HG03342 (cell line): ENCODE results near the gene FAM72A.
A peak's percentile ranks its signal among the peaks of the same experiment; 100 is the strongest.
"Not testable (repeated sequence)": the region's sequence is repeated elsewhere in the genome, so short reads cannot be mapped to it uniquely, and the experiment has no call there.

Source experiments
- ATAC-seq: cut with Tn5 transposase; IDR thresholded peaks from one replicate; pipeline ENCODE4 v1.9.1; 2021; ENCODE audit warnings: mild to moderate bottlenecking, moderate library complexity; ENCODE audit not compliant: unreplicated experiment

FAM72A gene

DNA sequence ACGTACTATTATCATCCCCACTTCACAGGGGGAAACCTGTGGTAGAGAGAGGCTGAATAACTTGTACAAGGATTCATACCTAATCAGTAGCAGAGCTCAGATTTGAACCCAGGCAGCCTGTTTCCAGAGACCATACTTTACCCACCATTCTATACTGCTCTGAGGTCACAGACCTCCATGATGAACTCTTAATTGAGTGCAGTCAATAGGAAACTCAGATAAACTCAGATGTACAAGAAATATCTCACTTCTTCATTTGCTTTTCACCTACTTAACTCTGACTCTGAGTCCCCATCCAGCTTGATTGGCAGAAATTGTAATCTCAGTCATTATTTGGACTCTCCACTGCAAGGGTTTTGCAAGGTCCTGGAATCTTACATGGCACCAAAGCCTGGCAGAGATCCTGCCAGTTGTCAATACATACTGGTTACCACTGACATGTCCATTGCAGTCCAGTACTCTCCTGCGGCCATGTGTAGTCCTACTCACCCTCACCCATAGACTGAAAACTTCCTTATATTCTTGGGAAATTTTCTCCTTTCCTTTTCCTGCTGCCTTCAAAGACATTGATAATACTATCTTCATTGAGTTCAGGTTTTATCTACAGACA lies 29.4 kb downstream of the FAM72A start:
- not testable (repeated sequence) for ATAC-seq

DNA sequence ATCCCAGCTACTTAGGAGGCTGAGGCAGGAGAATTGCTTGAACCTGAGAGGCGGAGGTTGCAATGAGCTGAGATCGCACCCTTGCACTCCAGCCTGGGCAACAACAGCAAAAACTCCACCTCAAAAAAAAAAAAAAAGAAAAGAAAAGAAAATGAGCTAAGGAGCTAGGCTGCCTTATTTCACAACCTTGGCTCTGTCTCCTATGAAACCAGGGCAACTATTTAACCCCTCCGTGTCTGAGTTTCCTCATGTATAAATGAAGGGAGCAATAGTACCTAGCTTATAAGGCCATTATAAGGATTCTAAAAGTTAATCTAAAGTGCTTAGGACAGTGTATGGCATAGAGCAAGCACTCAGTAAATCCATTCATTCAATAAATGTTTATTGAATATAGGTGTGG lies 32.8 kb downstream of the FAM72A start:
- not testable (repeated sequence) for ATAC-seq

DNA sequence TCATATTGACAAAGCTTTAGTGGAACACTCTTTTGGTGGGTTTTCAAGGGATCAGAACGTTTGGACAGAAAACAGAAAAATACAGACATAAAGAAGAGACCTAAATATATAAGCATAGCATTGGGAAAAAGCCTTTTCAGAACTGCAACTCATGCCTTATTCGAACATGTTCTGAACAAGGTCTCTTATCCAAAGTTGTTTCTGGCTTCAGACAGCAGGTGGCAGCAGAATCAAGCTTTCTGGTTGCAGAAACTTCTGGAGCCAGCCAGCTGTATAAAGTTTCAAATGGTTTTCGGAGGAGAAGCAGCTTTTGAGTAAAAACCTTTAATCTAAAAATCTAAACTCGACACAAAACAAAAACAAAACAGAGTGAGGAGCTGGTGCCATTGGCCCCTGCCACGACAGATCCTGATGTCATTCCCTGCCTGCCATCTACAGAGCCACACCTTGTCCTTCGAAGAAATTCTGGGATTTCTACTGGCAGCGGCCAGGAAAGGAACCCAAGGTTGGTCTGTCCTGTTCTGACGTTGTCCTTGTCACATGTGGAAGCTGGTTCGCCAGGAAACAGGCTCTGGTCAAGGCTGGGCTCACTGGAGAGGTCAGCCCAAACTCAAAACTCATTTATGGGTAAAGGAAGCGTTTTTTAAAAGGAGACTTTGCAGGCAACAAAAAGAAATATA lies 35.1 kb downstream of the FAM72A start:
- ATAC-seq, result peak; percentile 52

DNA sequence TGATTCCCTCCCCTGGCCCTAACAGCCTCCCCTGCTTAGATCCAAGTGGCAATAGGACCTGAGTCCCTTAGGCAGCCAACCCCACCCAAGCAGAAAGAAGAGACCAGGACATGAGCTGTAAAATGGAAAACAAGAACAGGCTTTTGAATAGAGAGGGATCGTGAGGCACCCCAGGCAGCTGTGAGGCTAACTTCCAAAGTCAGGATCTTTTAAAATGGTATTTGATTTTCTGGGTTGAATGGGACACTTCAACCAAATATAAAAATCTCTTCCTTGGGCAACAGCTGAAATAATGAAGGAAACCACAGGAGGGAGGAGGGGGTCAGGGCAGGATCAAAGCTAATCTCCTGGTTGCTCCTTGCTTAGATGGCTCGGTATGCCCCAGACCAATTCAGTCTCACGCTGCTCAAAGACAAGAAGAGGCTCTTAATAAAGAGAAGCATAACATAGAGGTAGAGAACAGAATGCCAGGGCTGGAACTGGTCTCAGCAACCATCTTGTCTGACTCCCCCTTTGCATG lies 56.8 kb downstream of the FAM72A start:
- ATAC-seq, result no peak

DNA sequence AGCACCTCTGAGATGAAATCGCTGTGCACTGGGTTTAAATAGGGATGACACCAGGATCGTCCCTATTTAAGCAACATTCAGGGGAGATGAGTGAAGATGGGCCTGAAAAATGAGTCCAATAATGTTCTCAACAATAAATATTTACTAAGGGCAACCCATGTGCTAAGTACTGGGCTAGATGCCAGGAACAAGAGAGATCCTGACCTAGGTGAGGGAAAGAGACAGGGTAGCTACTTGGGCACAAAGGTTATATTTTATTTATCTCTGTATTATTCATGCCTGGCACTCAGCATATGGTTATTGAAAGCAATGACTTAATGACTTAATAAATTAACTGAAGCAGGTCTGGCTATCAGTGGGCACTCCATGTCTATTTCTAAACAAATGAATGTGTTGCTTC lies 58.0 kb downstream of the FAM72A start:
- ATAC-seq, result no peak

DNA sequence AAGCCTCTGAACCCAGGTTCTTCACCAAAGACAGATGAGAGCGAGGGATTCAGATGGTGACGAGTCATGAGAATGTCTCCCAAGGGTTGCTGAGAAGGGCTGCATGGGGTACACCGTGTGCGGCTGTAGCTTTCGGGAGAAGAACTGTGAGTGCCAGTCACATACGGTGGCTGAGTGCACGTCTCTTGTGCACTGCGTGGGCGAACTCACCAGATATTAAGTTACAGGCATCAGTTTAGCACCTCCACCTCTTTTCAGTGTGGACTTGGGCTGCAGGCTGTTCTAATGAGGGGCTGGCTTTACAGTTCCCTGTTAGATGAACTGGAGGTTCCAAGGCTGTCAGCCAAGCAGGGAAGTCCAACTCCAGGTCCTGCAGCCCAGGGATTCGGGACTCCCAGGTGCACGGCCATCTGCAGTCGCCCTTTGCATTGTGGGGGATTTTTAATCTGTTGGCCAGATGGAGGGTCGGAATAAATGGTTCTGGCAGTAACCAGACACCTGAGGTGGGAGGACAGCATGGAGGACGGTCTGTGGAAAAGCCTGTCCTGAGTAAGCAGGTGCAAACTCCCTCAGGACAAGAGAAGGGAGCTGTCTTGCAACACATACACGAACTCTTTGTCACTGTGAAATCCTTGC lies 59.0 kb downstream of the FAM72A start:
- ATAC-seq, result no peak

DNA sequence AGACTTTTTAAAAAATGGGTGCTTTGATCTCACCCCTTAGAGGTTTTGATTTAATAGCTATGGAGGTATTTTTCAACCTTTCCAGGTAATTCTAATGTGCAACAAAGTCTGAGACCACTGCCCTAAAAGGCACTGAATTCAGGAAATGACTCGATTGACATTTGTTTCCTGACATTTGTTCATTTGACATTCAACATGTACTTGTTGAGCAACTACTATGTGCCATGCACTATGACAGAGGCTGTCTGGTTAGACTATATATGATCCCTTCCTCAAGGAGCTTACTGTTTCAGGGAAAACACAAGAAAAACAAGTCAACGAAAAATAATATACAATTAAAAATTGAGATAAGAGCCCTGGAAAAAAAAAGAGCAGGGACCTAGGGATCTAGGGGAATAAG lies 59.9 kb downstream of the FAM72A start:
- ATAC-seq, result no peak

DNA sequence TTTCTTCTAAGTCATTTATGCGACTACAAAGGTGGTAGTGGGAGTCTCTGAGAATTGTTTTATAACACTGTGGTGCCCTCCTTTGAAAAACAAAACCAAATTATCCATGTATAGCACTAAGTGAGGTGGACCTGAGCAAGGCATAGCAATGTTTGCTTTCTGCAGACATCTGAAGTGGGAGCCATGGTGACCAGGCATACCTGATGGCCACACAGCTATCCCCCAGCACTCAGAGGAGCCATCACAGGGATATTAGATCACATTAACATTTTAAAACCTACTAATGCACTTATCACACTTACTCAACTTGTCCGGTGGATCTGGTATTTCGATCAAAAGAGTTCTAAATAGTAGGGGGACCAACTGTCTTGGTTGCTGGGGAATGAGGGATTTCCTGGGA lies 60.6 kb downstream of the FAM72A start:
- ATAC-seq, result no peak

DNA sequence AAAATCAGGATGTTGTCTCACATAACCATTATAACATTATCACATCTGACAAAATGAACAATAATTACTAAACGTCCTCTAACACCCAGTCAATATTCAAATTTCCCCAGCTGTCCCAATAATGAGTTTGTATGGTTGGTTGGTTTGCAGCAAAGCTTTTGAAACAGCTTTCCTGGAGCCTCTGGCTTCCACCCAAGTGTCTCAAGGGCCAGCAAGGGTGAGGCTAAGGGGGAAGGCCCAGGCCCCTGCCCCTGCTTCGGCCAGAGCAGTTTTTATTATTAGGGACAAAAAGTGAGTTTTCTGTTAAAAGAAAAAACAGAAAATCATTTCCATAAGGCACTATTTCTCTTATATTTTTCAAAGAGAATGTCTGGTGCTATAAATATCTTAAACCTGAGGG lies 66.4 kb downstream of the FAM72A start:
- ATAC-seq, result no peak
